ENCODE results near the gene INAVA.

GRCh38 chr1:200875416-200875815 is 19.3 kb upstream of the INAVA start:
- TF ChIP-seq CTCF (IDR thresholded peaks at IDR 0.05) (no peak), EZH2 (IDR thresholded peaks at IDR 0.05) (no peak), EZH2phosphoT487 (IDR thresholded peaks at IDR 0.05) (no peak)

Data from neural progenitor cell (in vitro differentiated cells).